Chondrocyte (in vitro differentiated cells): Measurements from ENCODE around the gene C15orf39. TPM values are rescaled to one million over a fixed set of nuclear protein-coding genes. Genes with fewer than 3 reads are reported as not detected.

Experiments
- DNase-seq: peaks from one replicate; pipeline ENCODE4 v3.0.0; 2021; ENCODE audit warnings: mixed read lengths, low spot score
- H3K27ac Mint-ChIP-seq: one replicate; pipeline ENCODE4 v1.8.0; 2021; ENCODE audit warnings: mild to moderate bottlenecking, moderate library complexity, mixed read lengths; ENCODE audit not compliant: unreplicated experiment
- H3K27me3 Mint-ChIP-seq: 2 replicates; pipeline ENCODE4 v1.8.0; 2021; ENCODE audit warnings: low read depth, mixed read lengths
- H3K36me3 Mint-ChIP-seq: 2 replicates; pipeline ENCODE4 v1.8.0; 2021; ENCODE audit warnings: low read depth, mixed read lengths
- H3K4me1 Mint-ChIP-seq: 2 replicates; pipeline ENCODE4 v1.8.0; 2021; ENCODE audit warnings: low read depth, mild to moderate bottlenecking, mixed read lengths
- H3K4me3 Mint-ChIP-seq: one replicate; pipeline ENCODE4 v1.8.0; 2021; ENCODE audit warnings: mild to moderate bottlenecking, moderate library complexity, mixed read lengths; ENCODE audit not compliant: unreplicated experiment
- H3K9me3 Mint-ChIP-seq: 2 replicates; pipeline ENCODE4 v1.8.0; 2021; ENCODE audit warnings: low read depth, mixed read lengths
- total RNA-seq: library from RNA; stranded (reverse); gene quantifications from 3 replicates; pipeline ENCODE4 v1.2.1, GENCODE V29; 2021
- TF ChIP-seq, protein P1 (sequence below): fragments of 200-600 bp; sonication (generic); IDR thresholded peaks from 2 replicates; pipeline ENCODE4 v1.5.0; 2021; ENCODE audit warnings: antibody characterized with exemption, mild to moderate bottlenecking, moderate library complexity

The C15orf39 gene
- total RNA-seq, 1 donor from 2014 or later: 33.4 TPM

DNA sequence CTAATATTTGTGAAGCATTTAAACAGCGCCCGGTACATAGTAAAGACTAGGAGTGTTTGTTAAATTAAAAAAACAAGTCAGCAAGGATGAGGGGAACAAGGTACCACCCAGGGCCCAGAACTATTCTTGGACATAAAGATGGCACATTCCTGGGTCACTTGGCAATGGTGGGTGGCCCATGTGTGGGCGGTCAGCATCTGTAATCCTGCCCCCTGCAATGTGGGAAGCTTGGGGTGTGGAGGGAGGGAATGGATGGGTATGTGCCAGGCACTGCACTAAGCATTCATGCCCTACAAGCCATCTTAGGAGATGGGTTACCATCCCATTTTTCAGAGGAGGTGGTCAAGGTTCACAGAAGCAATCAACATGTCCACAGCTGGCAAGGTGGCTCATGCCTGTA is 7.3 kb upstream of the C15orf39 start:
- no peak overlapping the region for H3K27ac Mint-ChIP-seq
- no peaks in the 10 kb centered on the region for H3K36me3 Mint-ChIP-seq
- H3K27me3 Mint-ChIP-seq: no peaks in the 10 kb centered on the region
- H3K4me3 Mint-ChIP-seq: no peak overlapping the region
- DNase-seq: no peak
- TF ChIP-seq, protein P1, sequence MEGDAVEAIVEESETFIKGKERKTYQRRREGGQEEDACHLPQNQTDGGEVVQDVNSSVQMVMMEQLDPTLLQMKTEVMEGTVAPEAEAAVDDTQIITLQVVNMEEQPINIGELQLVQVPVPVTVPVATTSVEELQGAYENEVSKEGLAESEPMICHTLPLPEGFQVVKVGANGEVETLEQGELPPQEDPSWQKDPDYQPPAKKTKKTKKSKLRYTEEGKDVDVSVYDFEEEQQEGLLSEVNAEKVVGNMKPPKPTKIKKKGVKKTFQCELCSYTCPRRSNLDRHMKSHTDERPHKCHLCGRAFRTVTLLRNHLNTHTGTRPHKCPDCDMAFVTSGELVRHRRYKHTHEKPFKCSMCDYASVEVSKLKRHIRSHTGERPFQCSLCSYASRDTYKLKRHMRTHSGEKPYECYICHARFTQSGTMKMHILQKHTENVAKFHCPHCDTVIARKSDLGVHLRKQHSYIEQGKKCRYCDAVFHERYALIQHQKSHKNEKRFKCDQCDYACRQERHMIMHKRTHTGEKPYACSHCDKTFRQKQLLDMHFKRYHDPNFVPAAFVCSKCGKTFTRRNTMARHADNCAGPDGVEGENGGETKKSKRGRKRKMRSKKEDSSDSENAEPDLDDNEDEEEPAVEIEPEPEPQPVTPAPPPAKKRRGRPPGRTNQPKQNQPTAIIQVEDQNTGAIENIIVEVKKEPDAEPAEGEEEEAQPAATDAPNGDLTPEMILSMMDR: no peak
- H3K9me3 Mint-ChIP-seq: no peaks in the 10 kb centered on the region
- no peaks in the 10 kb centered on the region for H3K4me1 Mint-ChIP-seq

DNA sequence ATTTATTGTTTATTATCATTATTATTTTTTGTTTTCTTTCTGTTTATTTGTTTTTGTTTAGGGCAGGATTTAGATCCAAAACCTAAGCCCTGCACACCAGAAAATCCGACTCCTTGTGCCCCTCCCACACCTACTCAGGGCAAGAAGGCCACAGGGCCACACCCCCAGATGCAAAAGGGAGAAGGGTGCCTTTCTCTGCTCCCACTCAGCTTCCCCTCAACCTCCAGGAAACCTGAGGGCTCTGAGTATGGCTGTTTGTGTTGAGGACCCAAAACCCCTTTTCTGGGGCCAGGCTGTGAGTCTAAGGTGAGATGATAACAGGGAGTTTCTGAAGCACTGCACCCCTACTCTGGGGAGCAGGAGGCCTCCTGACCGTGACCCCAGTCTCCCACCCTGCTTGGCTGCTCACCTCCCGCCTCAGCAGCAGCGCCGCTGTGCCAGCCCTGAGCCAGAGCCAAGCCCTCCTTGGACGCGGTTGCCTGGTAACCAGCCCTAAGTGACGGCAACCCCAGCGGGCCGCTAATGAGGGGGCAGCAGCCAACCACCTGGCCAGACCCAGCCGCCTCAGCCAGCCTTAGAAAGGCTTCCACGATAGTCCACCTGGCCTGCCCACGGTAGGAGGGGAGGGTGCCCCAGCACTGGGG is 6.4 kb upstream of the C15orf39 start:
- H3K36me3 Mint-ChIP-seq: no peaks in the 10 kb centered on the region
- no peak overlapping the region for H3K27ac Mint-ChIP-seq
- no peaks in the 10 kb centered on the region for H3K4me1 Mint-ChIP-seq
- TF ChIP-seq, protein P1: no peak
- no peak for DNase-seq
- H3K9me3 Mint-ChIP-seq: no peaks in the 10 kb centered on the region
- no peaks in the 10 kb centered on the region for H3K27me3 Mint-ChIP-seq
- no peak overlapping the region for H3K4me3 Mint-ChIP-seq

DNA sequence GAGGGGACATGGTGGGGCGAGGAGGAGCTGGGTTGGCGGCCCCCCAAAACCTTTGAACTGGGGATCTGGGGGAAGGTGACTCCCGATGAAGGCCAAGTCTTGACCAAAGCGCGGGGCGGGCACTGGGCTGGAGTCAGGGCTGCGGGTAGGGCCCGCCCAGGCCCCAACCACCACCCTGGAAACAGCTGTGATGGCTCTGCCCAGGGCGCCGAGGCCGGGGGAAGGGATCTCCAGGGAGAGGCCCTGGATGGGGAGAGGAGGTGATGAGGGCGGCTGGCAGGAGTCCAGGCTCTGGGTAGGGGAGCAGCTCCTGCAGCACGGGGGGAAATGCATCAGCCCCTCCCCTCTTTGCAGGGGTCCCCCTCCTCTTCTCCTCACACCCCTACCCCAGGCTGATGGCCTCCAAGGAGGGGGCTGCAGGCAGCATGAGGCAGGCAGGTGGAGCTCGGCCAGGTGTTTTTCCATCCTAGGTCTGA is 5.9 kb upstream of the C15orf39 start:
- no peak for DNase-seq
- TF ChIP-seq, protein P1: no peak
- H3K36me3 Mint-ChIP-seq: no peaks in the 10 kb centered on the region
- no peak overlapping the region for H3K27ac Mint-ChIP-seq
- no peaks in the 10 kb centered on the region for H3K27me3 Mint-ChIP-seq
- no peak overlapping the region for H3K4me3 Mint-ChIP-seq
- no peaks in the 10 kb centered on the region for H3K9me3 Mint-ChIP-seq
- peaks cover 2% of the 10 kb centered on the region for H3K4me1 Mint-ChIP-seq

DNA sequence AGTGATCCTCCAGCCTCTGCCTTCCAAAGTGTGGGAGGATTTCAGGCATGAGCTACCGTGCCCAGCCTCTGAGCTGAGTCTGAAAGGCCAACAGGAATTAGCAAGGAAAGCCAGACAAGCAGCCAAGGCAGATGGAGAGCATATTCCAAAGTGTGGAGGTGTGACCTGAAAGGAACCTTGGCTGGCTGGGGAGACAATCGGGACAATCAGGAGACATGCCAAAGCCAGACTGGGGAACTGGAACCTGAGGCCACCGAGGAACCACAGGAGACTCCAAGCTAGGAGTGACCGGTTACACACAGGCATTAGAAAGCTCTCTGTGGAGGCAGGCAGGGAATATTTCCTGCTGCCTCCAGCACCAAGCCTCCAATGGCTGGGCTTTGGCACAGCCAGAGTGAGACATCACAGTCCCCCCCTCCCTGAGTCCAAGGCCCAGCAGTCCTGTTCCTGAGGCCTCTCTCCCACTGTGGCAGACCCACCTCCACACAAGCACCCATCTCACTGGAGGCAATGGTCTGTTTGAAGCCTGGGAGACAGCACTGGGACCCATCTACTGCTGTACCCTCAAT is 4.5 kb upstream of the C15orf39 start:
- TF ChIP-seq, protein P1: no peak
- Mint-ChIP-seq H3K9me3 (no peaks in the 10 kb centered on the region), H3K36me3 (no peaks in the 10 kb centered on the region), H3K27me3 (peaks cover 2% of the 10 kb centered on the region), H3K4me3 (no peak overlapping the region), H3K27ac (no peak overlapping the region), H3K4me1 (peaks cover 8% of the 10 kb centered on the region)
- no peak for DNase-seq

DNA sequence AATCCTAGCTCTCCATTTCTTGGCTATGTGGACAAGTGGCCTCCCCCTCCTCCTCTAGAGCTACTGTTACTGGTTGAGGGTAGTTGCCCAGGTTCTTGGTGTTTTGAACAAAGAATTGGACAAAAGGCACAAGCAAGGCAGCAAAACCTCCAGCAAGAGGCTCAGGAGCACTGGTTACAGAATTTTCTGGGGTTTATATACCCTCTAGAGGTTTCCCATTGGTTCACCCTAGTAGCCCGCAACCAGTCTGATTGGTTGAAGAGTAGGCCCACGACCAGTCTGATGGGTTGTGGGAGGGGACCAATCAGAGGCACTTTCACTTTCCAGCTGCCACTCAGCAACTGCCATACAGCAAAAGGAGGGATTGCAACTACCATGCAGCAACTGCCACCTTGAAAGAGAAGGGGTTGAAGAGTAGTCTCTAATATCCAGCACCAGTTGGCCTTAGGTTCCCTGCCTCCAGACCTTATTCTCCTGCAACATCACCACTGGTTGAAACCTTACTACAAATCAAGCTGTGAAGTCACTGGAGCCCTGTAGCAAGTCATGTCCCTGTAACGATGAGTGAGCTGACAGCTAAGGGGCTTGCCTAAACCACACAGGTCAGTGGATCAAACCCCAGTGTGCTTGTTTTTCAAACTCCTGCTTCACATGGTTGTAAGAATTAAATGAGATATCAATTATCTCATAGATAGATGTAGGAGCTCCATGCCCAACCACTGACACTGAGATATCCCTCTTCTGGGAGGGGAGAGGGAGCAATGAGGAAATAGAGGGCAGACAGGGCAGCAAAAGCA is 2.9 kb upstream of the C15orf39 start:
- peaks cover 15% of the 10 kb centered on the region for H3K4me1 Mint-ChIP-seq
- H3K27ac Mint-ChIP-seq: no peak overlapping the region
- peaks cover 2% of the 10 kb centered on the region for H3K27me3 Mint-ChIP-seq
- TF ChIP-seq, protein P1: no peak
- H3K4me3 Mint-ChIP-seq: no peak overlapping the region
- H3K9me3 Mint-ChIP-seq: no peaks in the 10 kb centered on the region
- H3K36me3 Mint-ChIP-seq: no peaks in the 10 kb centered on the region
- DNase-seq: no peak
